HG03354 (cell line): ENCODE data around the gene TMEM223.
"Not testable (repeated sequence)": the region's sequence is repeated elsewhere in the genome, so short reads cannot be mapped to it uniquely, and the experiment has no call there.

Experiments
- ATAC-seq: cut with Tn5 transposase; IDR thresholded peaks from one replicate; pipeline ENCODE4 v1.9.1; 2021; ENCODE audit warnings: mild to moderate bottlenecking; ENCODE audit not compliant: unreplicated experiment, poor library complexity, severe bottlenecking

TMEM223 gene

DNA sequence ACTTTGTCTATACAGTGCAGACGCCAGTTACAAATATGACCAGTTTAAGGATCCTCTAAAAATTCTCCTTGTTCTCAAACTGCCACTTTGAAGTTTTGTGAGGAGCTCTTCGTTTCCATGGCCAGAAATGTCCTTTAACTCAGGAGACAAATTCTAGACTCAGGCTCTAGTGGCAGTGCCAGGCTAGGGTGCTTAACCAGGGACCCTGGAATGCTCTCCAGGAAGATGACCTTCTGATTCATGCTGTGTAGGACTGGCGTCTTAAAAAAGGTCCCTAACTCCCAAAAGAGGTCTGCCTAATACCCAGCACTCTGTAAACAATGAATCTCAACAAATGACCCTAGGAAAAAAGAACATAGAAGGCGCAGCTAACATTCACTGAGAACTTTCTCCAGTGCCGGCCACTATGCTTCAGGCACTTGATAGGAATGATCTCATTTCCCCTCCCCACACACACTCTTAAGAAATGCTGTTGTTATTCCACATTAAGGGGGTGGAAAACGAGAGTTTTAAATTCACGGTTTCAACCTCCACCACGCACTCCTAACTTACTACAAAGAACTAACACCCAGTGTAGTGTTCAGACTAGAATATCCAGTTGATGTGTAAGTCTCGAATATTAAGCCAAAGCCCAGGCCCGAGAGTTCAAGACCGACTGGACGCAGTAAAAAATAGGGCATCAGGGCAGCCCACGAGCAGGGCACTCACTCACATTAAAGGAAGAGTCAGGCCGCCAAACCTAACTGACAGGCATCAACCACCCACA lies 12.7 kb upstream of the TMEM223 start:
- peak; percentile 18 for ATAC-seq

DNA sequence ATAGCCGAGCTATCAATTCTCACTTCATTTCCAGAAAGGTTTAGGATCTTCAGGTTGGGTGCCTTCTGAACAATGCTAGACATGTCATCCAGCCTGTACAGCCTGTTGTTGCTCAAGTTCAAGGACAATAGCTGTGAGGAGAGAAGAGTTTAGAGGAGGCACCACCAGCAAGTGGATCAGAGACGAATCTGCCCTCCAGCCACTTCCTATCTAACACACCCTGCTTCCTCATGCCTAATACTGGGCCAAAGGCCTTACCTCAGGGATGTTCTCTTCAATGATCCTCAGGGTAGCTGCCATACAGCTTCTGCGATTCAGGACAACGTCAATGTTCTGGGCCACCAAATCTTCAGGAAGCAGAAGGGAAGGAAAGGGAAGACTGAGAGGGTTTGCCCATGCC lies 9.3 kb upstream of the TMEM223 start:
- ATAC-seq: no peak

DNA sequence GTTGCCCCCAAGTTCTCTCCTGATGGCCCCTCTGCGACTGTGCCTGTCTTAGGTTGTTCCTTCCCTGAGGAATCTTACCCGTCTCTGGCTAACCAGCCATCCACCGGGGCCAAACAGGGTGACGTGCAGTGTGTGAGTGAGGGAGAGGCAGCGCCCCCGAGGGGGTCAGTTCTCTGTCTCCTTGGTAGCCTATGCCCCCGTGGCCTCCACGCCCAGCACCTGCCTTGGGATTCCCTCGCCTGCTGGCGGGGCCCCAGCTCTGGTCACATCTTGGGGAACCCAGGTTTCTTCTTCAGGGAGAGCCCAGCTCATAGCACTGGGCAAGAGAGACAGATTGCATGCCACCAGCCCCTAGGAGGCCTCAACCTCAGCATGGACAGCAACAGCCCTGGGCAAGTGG lies 7.7 kb upstream of the TMEM223 start:
- ATAC-seq: no peak

DNA sequence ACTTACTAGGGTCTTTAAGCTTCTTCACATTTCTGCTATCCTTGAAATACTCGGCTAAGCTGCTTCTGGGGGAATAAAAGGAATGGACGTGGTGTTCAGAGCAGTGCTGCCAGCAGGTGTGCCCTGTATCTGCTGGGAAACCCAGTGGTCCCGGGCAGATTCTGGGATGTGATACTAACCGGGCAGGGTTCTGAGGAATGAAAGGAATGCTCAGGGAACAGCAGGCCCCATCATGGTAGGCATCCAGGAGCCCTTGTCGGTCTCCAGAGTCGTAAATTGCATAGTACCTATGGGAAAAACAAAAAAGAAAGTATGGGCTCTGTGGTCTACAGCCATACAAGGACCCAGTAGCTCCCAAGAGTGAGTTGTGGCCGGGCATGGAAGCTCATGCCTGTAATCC lies 4.5 kb upstream of the TMEM223 start:
- no peak for ATAC-seq

DNA sequence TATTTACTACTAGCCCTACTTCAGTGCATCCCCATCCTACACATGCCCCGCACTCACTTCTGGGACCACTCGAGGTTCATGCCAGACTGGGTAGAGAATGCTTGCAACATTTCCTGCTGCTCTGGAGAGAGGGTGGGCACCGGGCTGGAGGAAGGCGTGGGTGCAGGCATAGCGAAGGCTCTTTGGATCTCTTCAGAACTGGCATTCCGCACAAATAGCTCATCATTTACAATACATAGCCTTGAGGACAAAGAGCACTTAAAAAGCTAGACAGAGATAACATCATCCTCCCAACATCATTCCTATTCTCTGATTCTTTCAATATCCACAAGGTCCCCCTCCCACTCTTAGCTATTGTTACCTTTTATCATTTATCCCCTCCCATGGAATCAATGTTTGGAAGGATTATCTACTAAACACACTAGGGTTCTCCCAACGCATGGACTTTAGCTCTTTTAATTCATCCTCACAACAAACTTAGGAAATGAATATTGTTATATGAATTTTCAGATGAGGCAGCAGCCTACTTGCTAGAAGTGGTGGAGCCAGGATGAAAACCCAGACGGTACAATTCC lies 2.5 kb upstream of the TMEM223 start:
- no peak for ATAC-seq

DNA sequence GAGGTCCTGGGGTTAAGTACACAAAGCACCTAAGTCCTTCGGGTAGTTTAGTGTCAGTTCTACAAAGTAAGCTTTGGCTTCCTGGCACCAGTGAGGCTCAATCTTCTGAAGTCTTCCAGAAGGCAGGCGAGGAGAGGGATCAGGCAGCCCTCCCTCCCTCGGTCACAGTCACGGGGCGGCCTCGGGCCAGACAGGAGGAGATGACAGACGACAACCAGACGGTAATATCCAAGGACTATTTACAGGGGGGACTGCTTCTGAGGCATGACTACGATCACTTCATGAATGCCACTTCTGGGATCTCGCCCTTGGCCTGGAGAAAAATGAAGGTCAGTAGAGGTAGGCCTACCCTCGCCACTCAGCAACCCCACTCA lies 383 bp upstream of the TMEM223 start:
- ATAC-seq: no peak

DNA sequence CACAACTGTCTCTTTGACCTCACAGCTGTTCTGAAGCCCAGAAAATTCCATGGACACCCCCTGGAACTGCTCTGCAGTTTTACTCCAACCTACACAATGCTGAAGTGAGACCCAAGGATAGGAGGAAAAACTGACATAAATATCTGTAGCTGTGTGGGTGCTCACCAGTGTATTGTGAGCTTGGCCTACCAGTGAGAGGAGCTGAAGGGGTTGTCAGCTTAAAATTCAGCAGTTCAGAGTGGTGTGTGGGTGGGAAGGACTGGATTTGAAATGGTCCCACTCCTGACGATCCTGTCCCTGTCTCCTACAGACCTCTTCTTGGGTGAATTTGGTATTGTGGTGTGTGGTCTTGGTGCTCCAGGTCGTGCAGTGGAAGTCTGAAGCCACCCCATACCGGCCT lies 2.2 kb downstream of the TMEM223 start:
- no peak for ATAC-seq

DNA sequence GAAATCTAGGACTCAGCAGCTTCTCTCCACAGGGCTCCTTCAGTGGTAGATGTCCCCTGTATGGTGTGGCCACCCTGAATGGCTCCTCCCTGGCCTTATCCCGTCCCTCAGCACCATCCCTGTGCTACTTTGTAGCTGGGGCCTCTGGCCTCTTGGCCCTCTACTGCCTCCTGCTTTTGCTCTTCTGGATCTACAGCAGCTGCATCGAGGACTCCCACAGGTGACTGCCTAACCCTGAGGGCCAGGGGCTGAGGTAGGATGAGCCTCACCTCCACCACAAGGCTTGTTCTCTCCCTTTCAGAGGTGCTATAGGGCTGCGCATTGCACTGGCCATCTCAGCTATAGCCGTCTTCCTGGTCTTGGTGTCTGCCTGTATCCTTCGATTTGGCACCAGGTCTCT lies 2.8 kb downstream of the TMEM223 start:
- no peak for ATAC-seq

DNA sequence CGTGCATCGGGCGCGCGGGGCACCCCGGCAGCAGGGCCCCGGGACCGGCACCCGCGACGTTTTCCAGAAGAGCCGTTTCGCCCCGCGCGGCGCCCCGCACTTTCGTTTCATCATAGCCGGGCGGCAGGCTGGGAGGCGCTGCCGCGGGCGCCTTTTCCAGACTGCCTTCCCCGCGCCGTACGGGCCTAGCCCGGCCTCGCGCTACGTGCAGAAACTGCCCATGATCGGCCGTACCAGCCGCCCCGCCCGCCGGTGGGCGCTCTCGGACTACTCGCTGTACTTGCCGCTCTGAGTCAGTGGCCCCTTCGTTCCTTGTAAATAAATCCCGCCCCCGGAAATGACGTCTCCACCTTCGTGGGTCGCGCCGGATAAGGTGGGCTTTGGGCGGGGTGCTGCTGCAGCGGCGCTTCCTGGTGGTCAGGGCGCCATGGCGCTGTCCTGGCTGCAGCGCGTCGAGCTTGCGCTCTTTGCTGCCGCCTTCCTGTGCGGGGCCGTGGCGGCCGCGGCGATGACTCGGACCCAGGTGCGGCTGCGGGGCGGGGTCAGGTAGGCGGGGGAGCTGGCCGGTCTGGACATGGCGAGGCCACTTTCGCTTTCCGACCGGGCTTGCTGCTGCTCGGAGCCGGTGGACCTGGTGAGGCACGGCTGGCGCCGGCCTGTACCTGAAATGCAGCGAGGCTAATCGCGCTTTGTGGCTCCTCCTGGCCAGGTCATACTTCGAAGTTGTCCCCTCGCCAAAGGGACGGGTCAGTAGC lies 4.6 kb downstream of the TMEM223 start, which contains the start of gene TMEM179B:
TSS of gene TMEM179B (plus strand) at position 398 of the 755 bp plus-strand sequence. CDS start at position 428, 30 bp downstream.
- peak; percentile 73 for ATAC-seq

DNA sequence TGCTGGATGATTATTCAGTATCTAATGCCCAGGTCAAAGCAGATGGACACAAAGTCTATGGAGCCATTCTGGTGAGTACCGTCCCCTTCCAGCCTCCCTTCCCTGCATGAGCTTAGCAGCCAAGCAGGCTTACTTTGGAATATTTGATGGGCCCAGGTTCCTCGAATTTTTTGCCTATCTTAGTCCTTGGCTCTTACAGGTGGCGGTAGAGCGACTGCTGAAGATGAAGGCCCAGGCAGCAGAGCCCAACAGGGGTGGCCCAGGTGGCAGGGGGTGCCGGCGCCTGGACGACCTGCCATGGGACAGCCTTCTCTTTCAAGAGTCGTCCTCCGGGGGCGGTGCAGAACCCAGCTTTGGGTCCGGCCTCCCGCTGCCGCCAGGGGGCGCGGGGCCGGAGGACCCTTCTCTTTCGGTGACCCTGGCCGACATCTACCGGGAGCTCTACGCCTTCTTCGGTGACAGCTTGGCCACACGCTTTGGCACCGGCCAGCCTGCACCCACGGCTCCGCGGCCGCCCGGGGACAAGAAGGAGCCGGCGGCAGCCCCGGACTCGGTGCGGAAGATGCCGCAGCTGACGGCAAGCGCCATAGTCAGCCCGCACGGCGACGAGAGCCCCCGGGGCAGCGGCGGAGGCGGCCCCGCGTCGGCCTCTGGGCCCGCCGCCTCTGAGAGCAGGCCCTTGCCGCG lies 5.3 kb downstream of the TMEM223 start:
- peak; percentile 77 for ATAC-seq

DNA sequence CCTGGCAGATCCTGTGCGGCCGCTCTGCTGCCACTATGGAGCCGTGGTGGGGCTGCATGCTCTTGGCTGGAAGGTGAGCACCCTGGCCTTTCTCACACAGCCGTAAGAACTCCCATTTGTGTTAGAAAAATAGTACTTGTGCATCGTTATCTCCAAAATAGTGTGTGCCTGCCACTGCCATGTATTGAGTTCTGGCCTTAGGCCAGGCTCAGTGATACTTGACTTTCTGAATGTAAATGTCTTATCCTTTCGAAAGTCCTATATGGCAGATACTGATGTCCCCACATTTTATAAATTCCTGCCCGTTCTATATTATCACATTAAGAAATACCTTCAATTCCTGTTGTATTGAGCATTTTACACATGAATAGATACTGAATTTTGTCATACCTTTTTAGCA lies 9.1 kb downstream of the TMEM223 start:
- ATAC-seq: no peak

DNA sequence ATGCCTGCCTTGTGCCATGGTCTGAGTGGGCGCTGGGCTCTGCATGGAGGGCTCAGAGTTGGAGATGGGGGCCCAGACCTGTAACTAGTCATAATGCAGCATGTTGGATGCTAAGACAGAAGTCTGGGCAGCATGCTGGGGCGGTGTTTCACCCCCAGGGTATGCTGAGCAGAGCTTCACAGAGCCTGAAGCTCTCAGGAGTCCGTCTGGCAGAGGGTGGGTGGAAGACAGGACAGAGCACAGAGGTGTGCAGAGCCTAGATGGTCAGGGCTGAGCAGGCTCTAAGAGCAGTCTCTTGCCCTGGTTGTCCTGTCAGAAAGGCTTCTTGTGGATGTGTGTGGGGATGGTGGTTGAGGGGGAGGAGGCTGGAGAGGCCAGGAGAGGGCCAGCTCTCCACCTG lies 13.4 kb downstream of the TMEM223 start:
- no peak for ATAC-seq

DNA sequence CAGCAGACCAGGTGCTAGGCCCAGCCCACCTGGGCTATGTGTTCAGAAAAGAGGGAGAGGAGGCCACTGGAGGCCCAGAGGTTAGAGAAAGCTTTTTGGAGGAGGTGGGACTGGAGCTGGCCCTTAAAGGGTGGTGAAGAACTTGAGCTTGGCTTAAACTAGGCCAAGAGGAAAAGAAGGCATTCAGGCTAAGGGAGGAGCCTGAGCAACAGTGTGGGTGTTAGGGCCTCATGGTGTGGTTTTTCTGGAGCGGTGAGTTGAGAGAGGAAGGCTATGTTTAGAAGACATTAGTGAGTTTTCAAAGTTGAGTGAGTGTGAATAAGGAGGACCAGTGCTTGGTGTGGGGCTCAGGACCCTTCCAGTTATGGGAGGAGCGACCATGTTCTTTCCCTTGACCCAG lies 14.4 kb downstream of the TMEM223 start:
- no peak for ATAC-seq

DNA sequence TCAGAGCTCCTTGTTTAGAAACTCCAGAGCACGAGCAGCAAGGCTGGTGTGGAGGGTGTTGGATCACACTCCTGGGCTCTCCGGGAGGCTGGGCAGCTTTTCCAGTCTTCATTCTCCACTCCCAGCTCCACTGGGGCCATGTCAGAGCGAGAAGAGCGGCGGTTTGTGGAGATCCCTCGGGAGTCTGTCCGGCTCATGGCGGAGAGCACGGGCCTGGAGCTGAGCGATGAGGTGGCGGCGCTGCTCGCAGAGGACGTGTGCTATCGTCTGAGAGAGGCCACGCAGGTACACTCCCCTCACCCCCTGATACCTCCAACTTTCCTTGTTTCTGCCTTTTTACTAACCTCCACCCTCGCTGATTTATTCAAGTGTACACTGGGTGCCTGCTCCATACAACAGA lies 16.2 kb downstream of the TMEM223 start:
- no peak for ATAC-seq

DNA sequence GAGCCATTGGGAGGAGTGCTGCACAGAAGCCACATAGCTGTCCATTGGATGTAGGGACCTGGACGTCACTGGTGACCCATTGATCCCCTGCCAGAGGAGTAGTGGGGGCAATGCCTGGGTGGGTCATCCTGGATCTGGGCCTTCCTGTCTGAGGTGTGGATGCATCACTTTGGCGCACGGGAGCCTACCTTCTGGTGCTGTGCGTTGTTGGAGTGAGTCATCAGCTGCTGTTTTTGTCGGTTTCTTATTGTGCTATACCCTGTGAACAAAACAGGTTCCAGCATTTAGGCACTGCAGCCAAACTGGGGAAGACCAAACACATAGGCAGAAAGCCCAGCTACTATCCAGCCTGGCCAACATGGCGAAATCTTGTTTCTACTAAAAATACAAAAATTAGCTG lies 17.4 kb downstream of the TMEM223 start:
- no peak for ATAC-seq

DNA sequence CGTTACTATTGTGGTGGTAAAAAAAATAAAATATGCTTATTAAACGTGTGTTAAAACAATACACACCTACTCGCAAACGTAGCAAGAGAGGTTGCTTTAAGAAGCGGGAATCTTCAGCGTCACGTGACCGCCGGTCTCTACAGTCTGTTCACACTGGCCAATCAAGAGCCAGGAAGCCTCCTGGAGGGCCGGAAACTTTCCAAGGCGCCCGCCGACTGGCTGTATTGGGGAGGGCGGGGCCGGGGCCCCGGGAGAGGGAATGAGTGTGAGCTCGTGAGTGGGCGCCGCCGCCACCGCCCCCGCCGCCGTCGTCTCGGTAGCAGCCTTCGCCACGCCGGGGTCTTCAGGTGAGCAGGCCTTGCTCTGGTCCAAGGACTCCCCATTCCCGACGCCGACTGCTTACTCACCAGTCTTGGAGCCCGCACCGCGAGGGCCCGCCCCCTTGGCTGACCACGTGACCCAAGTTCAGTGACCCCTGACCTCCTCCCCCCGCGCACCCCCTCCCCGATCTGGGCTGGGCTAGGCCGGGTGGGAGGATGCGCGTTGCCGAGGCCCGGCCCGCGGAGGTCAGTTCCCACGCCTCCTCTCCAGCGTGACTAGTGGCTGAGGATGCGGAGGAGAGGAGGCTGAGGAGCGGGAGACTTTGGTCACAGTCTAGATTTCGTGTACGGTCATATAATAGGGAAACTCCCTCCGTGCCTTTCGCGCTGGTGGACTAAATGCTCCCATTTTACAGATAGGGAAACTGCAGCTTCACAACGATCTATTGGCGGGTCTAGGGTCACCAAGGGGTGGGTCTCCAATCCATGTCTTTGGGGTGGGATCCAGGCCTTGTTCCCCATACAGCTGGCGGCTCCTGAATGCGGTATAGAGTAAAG lies 20.4 kb downstream of the TMEM223 start, which contains the start of gene TAF6L:
TSS of gene TAF6L (plus strand) at position 253 of the 878 bp plus-strand sequence. CDS start 4,388 bp downstream, outside the sequence.
- ATAC-seq: peak; percentile 80

DNA sequence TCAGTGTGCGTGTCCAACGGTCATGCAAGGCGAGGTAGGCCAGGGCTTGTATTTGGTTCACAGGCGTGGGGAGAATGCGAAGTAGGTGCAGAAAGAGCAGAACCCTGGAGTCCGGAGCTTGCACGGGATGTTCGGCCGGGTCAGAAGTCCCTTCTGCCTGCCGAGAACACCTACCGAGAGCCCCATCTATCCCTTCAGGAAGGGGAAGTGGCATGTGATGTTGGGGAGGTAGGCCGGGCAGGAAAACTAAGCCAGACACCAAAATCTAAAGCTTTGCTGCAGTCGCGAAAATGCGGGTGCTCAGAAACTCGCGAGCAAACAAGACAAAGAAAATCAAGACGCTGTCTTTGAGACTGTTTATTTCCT lies 21.0 kb downstream of the TMEM223 start:
- ATAC-seq: peak; percentile 19

DNA sequence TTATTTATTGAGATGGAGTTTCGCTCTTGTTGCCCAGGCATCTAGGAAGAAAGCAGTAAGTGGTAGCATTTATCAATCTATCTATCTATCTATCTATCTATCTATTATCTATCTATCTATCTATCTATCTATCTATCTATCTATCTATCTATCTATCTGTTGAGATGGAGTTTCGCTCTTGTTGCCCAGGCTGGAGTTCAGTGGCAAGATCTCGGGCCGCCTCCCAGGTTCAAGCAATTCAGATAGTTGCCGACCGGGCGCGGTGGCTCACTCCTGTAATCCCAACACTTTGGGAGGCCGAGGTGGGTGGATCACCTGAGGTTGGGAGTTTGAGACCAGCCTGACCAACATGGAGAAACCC lies 31.0 kb downstream of the TMEM223 start:
- not testable (repeated sequence) for ATAC-seq
